ENCODE data around the gene OXER1.

GRCh38 chr2:42801381-42801780 lies 37.4 kb upstream of the OXER1 start:
- TF ChIP-seq CTCF (conservative IDR thresholded peaks at IDR 0.05; ENCODE audit: low read depth, low read length) (no peak), EZH2 (IDR thresholded peaks at IDR 0.05; ENCODE audit: borderline replicate concordance, low read depth, low read length, poor library complexity, severe bottlenecking) (no peak)

Measured in A673 (cell line).